H1 (cell line): ENCODE data around the gene OSBPL9. TPM values are rescaled to one million over a fixed set of nuclear protein-coding genes. Genes with fewer than 3 reads are reported as not detected.
A peak's percentile ranks its signal among the peaks of the same experiment; 100 is the strongest.

ENCODE experiments used
- CTCF ChIA-PET: fragments of 300-600 bp; sonication (Branson Sonifier 250); formaldehyde crosslinking; loops from one replicate; lab custom pipeline; 2021; ENCODE audit not compliant: partially characterized antibody; lab: Charles Lee
- POLR2A ChIA-PET: fragments of 300-600 bp; sonication (Branson Sonifier 250); formaldehyde crosslinking; loops from one replicate; lab custom pipeline; 2021; ENCODE audit warnings: inconsistent platforms; ENCODE audit not compliant: partially characterized antibody; lab: Charles Lee
- DNase-seq, 2 experiments: peaks; one replicate each; pipeline versions ENCODE4 v3.0.0 to v3.0.0-alpha.2; 2010 to 2022; ENCODE audit warnings: low spot score in 2 of 2, low read depth in 1 of 2, mixed read lengths in 1 of 2
- FAIRE-seq: peaks from 2 replicates; lab custom pipeline; 2011; peaks lifted over from hg19 to GRCh38; lab: Jason Lieb, UNC
- H2AFZ ChIP-seq: 2 replicates; pipeline ENCODE4 v1.8.1; 2012; ENCODE audit warnings: low read length, inconsistent platforms
- H2AK5ac ChIP-seq: 2 replicates; pipeline ENCODE4 v1.6.1; 2013; ENCODE audit warnings: low read depth, low read length
- H2BK120ac ChIP-seq: replicated peaks from 2 replicates; pipeline ENCODE3; 2013; ENCODE audit warnings: low read depth, low read length, inconsistent platforms
- H2BK12ac ChIP-seq: 2 replicates; pipeline ENCODE4 v1.6.1; 2013; ENCODE audit warnings: low read depth, low read length
- H2BK15ac ChIP-seq: 2 replicates; pipeline ENCODE4 v1.6.1; 2013; ENCODE audit warnings: low read length
- H2BK20ac ChIP-seq: 2 replicates; pipeline ENCODE4 v1.6.1; 2013; ENCODE audit warnings: low read length
- H2BK5ac ChIP-seq: 2 replicates; pipeline ENCODE4 v1.6.1; 2013; ENCODE audit warnings: low read depth, low read length
- H3K14ac ChIP-seq: 2 replicates; pipeline ENCODE4 v1.6.1; 2013; ENCODE audit warnings: inconsistent platforms; ENCODE audit not compliant: insufficient read length
- H3K18ac ChIP-seq: 2 replicates; pipeline ENCODE4 v1.6.1; 2013; ENCODE audit warnings: low read length; ENCODE audit errors: extremely low read depth
- H3K23ac ChIP-seq: 2 replicates; pipeline ENCODE4 v1.6.1; 2013; ENCODE audit warnings: inconsistent platforms; ENCODE audit not compliant: insufficient read length
- H3K23me2 ChIP-seq: 2 replicates; pipeline ENCODE4 v1.6.1; 2013; ENCODE audit warnings: low read depth, low read length
- H3K27ac ChIP-seq: 2 replicates; pipeline ENCODE4 v1.6.1; 2011; ENCODE audit warnings: low read depth, low read length, inconsistent platforms
- H3K27me3 ChIP-seq, 4 experiments: replicated peaks in 1 of 4; 1 replicate in 1 of 4; 2 replicates in 3 of 4; pipeline versions ENCODE4 v1.6.1 to v1.8.1; 2011 to 2013; ENCODE audit warnings: low read length in 3 of 4, mild to moderate bottlenecking in 3 of 4, inconsistent platforms in 2 of 4, mixed read lengths in 2 of 4, moderate library complexity in 1 of 4; ENCODE audit not compliant: control insufficient read depth in 3 of 4, insufficient read depth in 3 of 4; ENCODE audit errors: extremely low read depth in 1 of 4
- H3K36me3 ChIP-seq, 4 experiments: 2 replicates each; pipeline versions ENCODE4 v1.6.1 to v1.8.1; 2011 to 2013; ENCODE audit warnings: mild to moderate bottlenecking in 4 of 4, low read length in 3 of 4, moderate library complexity in 2 of 4, control low read depth in 1 of 4, inconsistent platforms in 1 of 4; ENCODE audit not compliant: insufficient read depth in 4 of 4, control insufficient read depth in 2 of 4
- H3K4ac ChIP-seq: replicated peaks from 2 replicates; pipeline ENCODE3; 2013; ENCODE audit warnings: low read length, low read depth, mixed read lengths, inconsistent platforms; ENCODE audit not compliant: insufficient read length
- H3K4me1 ChIP-seq, 4 experiments: replicated peaks in 1 of 4; 1 replicate in 1 of 4; 2 replicates in 3 of 4; pipeline versions ENCODE4 v1.6.1 to v1.8.1; 2011 to 2013; ENCODE audit warnings: low read length in 3 of 4, inconsistent platforms in 2 of 4, mixed read lengths in 1 of 4; ENCODE audit not compliant: insufficient read depth in 4 of 4, control insufficient read depth in 3 of 4
- H3K4me2 ChIP-seq, 2 experiments: 2 replicates each; pipeline versions ENCODE4 v1.6.1 to v1.8.1; 2011 to 2013; ENCODE audit warnings: low read depth in 2 of 2, low read length in 2 of 2, control low read depth in 1 of 2, inconsistent platforms in 1 of 2, mild to moderate bottlenecking in 1 of 2; ENCODE audit not compliant: insufficient read depth in 1 of 2
- H3K4me3 ChIP-seq, 4 experiments: fragments of 200-600, 300-600 bp in 1 of 4; sonication (generic), shearing (Covaris generic), sonication (Bioruptor Twin) in 1 of 4; 2 replicates each; pipeline versions ENCODE4 v1.5.1 to v1.8.1; 2011 to 2016; ENCODE audit warnings: low read length in 4 of 4, low read depth in 3 of 4, control low read depth in 2 of 4, inconsistent platforms in 2 of 4, mild to moderate bottlenecking in 2 of 4, mixed read lengths in 1 of 4, moderate library complexity in 1 of 4; ENCODE audit not compliant: insufficient read depth in 2 of 4; ENCODE audit errors: extremely low read depth in 1 of 4
- H3K56ac ChIP-seq: replicated peaks from 2 replicates; pipeline ENCODE3; 2013; ENCODE audit warnings: low read depth, mild to moderate bottlenecking, mixed read lengths, low read length, inconsistent platforms; ENCODE audit not compliant: insufficient read length
- H3K79me1 ChIP-seq: 2 replicates; pipeline ENCODE4 v1.6.1; 2013; ENCODE audit warnings: low read depth, low read length, control low read depth
- H3K79me2 ChIP-seq, 2 experiments: 2 replicates each; pipeline versions ENCODE4 v1.6.1 to v1.8.1; 2012 to 2013; ENCODE audit warnings: low read length in 2 of 2, mild to moderate bottlenecking in 2 of 2, inconsistent platforms in 1 of 2; ENCODE audit not compliant: insufficient read depth in 2 of 2, control insufficient read depth in 1 of 2
- H3K9ac ChIP-seq, 4 experiments: replicated peaks in 1 of 4; 1 replicate in 1 of 4; 2 replicates in 3 of 4; pipeline versions ENCODE4 v1.6.1 to v1.8.1; 2011 to 2013; ENCODE audit warnings: low read depth in 3 of 4, low read length in 3 of 4, control low read depth in 2 of 4, mild to moderate bottlenecking in 2 of 4, moderate library complexity in 2 of 4, inconsistent platforms in 1 of 4; ENCODE audit errors: extremely low read depth in 1 of 4
- H3K9me3 ChIP-seq, 2 experiments: 2 replicates each; pipeline versions ENCODE4 v1.6.1 to v1.8.1; 2012 to 2013; ENCODE audit warnings: mild to moderate bottlenecking in 2 of 2, moderate library complexity in 2 of 2, control low read depth in 1 of 2, inconsistent platforms in 1 of 2, low read depth in 1 of 2, low read length in 1 of 2, mixed read lengths in 1 of 2; ENCODE audit not compliant: insufficient read depth in 2 of 2
- H4K20me1 ChIP-seq, 2 experiments: replicated peaks in 1 of 2; 2 replicates each; pipeline versions ENCODE3 to v1.8.1; 2011 to 2013; ENCODE audit warnings: inconsistent platforms in 2 of 2, low read length in 2 of 2, mild to moderate bottlenecking in 1 of 2; ENCODE audit not compliant: insufficient read depth in 2 of 2, control insufficient read depth in 1 of 2
- H4K5ac ChIP-seq: 2 replicates; pipeline ENCODE4 v1.6.1; 2013; ENCODE audit warnings: low read length, low read depth, mixed read lengths, inconsistent platforms; ENCODE audit not compliant: insufficient read length
- H4K8ac ChIP-seq: 2 replicates; pipeline ENCODE4 v1.8.0; 2013; ENCODE audit warnings: mild to moderate bottlenecking, moderate library complexity, low read length, inconsistent platforms; ENCODE audit not compliant: insufficient read depth; ENCODE audit errors: extremely low read depth
- H4K91ac ChIP-seq: replicated peaks from 2 replicates; pipeline ENCODE3; 2013; ENCODE audit warnings: low read length, mixed read lengths, inconsistent platforms; ENCODE audit not compliant: insufficient read length
- JUND ChIP-seq: IDR thresholded peaks from 2 replicates; pipeline ENCODE4 v1.6.1; 2011; ENCODE audit warnings: mild to moderate bottlenecking, improper control_type of control experiment, low read length
- NANOG ChIP-seq: IDR thresholded peaks from 2 replicates; pipeline ENCODE4 v1.6.1; 2011; ENCODE audit warnings: low read length, low read depth, mild to moderate bottlenecking, inconsistent platforms; ENCODE audit not compliant: insufficient read depth, poor library complexity, severe bottlenecking
- RAD21 ChIP-seq, 2 experiments: IDR thresholded peaks in 1 of 2; conservative IDR thresholded peaks in 1 of 2; 2 replicates each; pipeline ENCODE4 v1.6.1; 2011; ENCODE audit warnings: low read depth in 2 of 2, low read length in 2 of 2, improper control_type of control experiment in 1 of 2, inconsistent platforms in 1 of 2, mild to moderate bottlenecking in 1 of 2, moderate library complexity in 1 of 2
- SIN3A ChIP-seq, 2 experiments: IDR thresholded peaks in 1 of 2; conservative IDR thresholded peaks in 1 of 2; 2 replicates each; pipeline ENCODE4 v1.6.1; 2011 to 2012; ENCODE audit warnings: low read length in 2 of 2, improper control_type of control experiment in 1 of 2, low read depth in 1 of 2, mild to moderate bottlenecking in 1 of 2
- ZNF274 ChIP-seq: IDR thresholded peaks from 2 replicates; pipeline ENCODE4 v1.7.0; 2012; ENCODE audit warnings: low read length, borderline replicate concordance; ENCODE audit errors: extremely low read depth
- WGBS, 2 experiments: shearing (Covaris generic) in 1 of 2; methylation state at CpG; one replicate each; pipeline versions ENCODE4 v1.1.6 to v1.1.7; 2013 to 2015; ENCODE audit warnings: low lambda C conversion rate in 2 of 2, mixed read lengths in 2 of 2, inconsistent platforms in 1 of 2, low coverage in 1 of 2, missing lambda C conversion rate in 1 of 2; ENCODE audit not compliant: insufficient replicate concordance in 2 of 2, insufficient coverage in 1 of 2, insufficient read length in 1 of 2; ENCODE audit errors: extremely low coverage in 1 of 2, missing lambda C conversion rate in 1 of 2; 5-methylcytosine and 5-hydroxymethylcytosine counted together
- polyA plus RNA-seq, 7 experiments: library from polyadenylated mRNA; depleted of rRNA in 3 of 7; stranded (reverse) in 5 of 7; unstranded in 2 of 7; fragments of >200 nt in 5 of 7; fragments of 200-250 nt in 2 of 7; gene quantifications; 1 replicate in 5 of 7; 2 replicates in 1 of 7; 4 replicates in 1 of 7; pipeline versions ENCODE4 v1.2.1 to v1.2.3, GENCODE V29; 2011 to 2013; ENCODE audit warnings: missing spikeins in 2 of 7, mixed read lengths in 2 of 7
- total RNA-seq: library from RNA; stranded (reverse); fragmentation: NEBNext Ultra II Directional; extraction: Animal tissue kit (Norgen Biotek cat#: 25700); gene quantifications from 2 replicates; pipeline ENCODE4 v1.2.1, GENCODE V29; 2021
- TF ChIP-seq, protein P1 (sequence below), 3 experiments: IDR thresholded peaks; 1 replicate in 2 of 3; 2 replicates in 1 of 3; pipeline versions ENCODE4 v1.5.1 to v1.6.1; 2011; ENCODE audit warnings: low read length in 3 of 3, mild to moderate bottlenecking in 3 of 3, inconsistent platforms in 2 of 3, low read depth in 1 of 3, moderate library complexity in 1 of 3; ENCODE audit not compliant: insufficient read depth in 1 of 3; ENCODE audit errors: control extremely low read depth in 1 of 3

Gene OSBPL9
- total and polyA plus RNA-seq, 2 of the 8 experiments (the other 6 are each of a cell fraction or from before 2014, with no cell fraction given) = 58.2 to 71.6 TPM

DNA sequence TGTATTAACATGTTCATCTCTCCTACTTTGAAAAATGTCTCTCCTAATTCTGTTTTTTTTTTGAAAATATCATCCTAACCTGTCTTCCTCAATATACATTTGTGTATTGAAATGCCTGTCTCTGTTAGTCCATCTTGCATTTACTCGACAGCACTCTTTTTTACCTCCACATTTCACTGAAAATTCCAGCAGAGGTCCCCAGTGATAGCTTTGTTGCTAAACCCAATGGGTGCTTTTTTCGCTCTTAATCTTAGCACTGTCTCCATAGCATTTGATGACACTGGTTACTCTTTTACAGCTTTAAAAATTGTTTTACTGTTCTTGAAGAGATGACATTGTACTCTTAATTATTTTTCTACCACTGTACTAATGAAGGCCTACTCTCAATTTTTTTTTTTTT is 10.8 kb downstream of the OSBPL9 start:
- H4K91ac ChIP-seq = no peak overlapping the region
- no peaks in the 10 kb centered on the region; a peak in 1 of 7 replicates for H3K4me1 ChIP-seq
- DNase-seq (no peak), FAIRE-seq (no peak)
- H3K18ac ChIP-seq = no peak overlapping the region
- H2BK12ac ChIP-seq = no peak overlapping the region
- WGBS, 2 experiments = 61% methylated on average over 2 of the region's 2 CpGs; no CpG with 5 or more reads in 1 of the 2 experiments
- ChIA-PET POLR2A (interaction anchor here (0.6 to 2.5 kb wide), 3 partner anchors 10 to 43 kb away, joined by 3 to 8 read pairs (median 4); partner anchors contain the start of gene OSBPL9), CTCF (interaction anchor here (0.6 to 3.5 kb wide), 23 partner anchors 12 to 460 kb away, joined by 3 to 30 read pairs (median 3); no protein-coding TSS in a partner anchor)
- no peak overlapping the region for H3K14ac ChIP-seq
- H3K4ac ChIP-seq = no peak overlapping the region
- no peak overlapping the region for H2BK15ac ChIP-seq
- H3K4me3 ChIP-seq = no peak overlapping the region
- H2AK5ac ChIP-seq = no peak overlapping the region
- no peak overlapping the region for H2BK5ac ChIP-seq
- H3K23ac ChIP-seq = no peak overlapping the region
- H3K27ac ChIP-seq = no peak overlapping the region
- H2BK20ac ChIP-seq = no peak overlapping the region
- H4K5ac ChIP-seq = no peak overlapping the region
- H4K8ac ChIP-seq = no peak overlapping the region
- H2AFZ ChIP-seq = no peak overlapping the region
- H3K27me3 ChIP-seq = no peaks in the 10 kb centered on the region
- H4K20me1 ChIP-seq = peaks cover 0 to 2% of the 10 kb centered on the region in 2 experiments
- no peak overlapping the region for H3K56ac ChIP-seq
- H3K9ac ChIP-seq = no peak overlapping the region
- peaks cover 0 to 14% of the 10 kb centered on the region in 2 experiments; a peak in 2 of 4 replicates for H3K79me2 ChIP-seq
- no peaks in the 10 kb centered on the region for H3K9me3 ChIP-seq
- no peak overlapping the region for H3K4me2 ChIP-seq
- H3K79me1 ChIP-seq = no peaks in the 10 kb centered on the region; the same call in 1 of the 2 replicates
- no peaks in the 10 kb centered on the region for H3K23me2 ChIP-seq
- H2BK120ac ChIP-seq = no peak overlapping the region
- TF ChIP-seq JUND = no peak
- no peak for TF ChIP-seq SIN3A (conservative IDR thresholded peaks at IDR 0.05 in 1 of 2, IDR thresholded peaks at IDR 0.05 in 1 of 2; ENCODE audit: low read depth in 1 of 2, low read length in 2 of 2)
- TF ChIP-seq RAD21 (IDR thresholded peaks at IDR 0.05 in 1 of 2, conservative IDR thresholded peaks at IDR 0.05 in 1 of 2; ENCODE audit: low read depth in 2 of 2, low read length in 2 of 2) = peak; percentile 73 to 80
- TF ChIP-seq, protein P1, sequence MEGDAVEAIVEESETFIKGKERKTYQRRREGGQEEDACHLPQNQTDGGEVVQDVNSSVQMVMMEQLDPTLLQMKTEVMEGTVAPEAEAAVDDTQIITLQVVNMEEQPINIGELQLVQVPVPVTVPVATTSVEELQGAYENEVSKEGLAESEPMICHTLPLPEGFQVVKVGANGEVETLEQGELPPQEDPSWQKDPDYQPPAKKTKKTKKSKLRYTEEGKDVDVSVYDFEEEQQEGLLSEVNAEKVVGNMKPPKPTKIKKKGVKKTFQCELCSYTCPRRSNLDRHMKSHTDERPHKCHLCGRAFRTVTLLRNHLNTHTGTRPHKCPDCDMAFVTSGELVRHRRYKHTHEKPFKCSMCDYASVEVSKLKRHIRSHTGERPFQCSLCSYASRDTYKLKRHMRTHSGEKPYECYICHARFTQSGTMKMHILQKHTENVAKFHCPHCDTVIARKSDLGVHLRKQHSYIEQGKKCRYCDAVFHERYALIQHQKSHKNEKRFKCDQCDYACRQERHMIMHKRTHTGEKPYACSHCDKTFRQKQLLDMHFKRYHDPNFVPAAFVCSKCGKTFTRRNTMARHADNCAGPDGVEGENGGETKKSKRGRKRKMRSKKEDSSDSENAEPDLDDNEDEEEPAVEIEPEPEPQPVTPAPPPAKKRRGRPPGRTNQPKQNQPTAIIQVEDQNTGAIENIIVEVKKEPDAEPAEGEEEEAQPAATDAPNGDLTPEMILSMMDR (IDR thresholded peaks at IDR 0.05; ENCODE audit: control extremely low read depth in 1 of 3, insufficient read depth in 1 of 3, low read depth in 1 of 3, low read length in 3 of 3) = peak in 2 of 3 experiments; percentile 36 to 63; a peak in 3 of 4 replicates
- TF ChIP-seq NANOG = no peak
- no peak for TF ChIP-seq ZNF274
- no peaks in the 10 kb centered on the region for H3K36me3 ChIP-seq
